ENCODE data around the gene DOCK4. TPM values are rescaled to one million over a fixed set of nuclear protein-coding genes. Genes with fewer than 3 reads are reported as not detected.

Gene DOCK4
- total and polyA plus RNA-seq, 2 of the 8 experiments (the other 6 are each of a cell fraction or from before 2014, with no cell fraction given), result 5.1 to 23.6 TPM

DNA sequence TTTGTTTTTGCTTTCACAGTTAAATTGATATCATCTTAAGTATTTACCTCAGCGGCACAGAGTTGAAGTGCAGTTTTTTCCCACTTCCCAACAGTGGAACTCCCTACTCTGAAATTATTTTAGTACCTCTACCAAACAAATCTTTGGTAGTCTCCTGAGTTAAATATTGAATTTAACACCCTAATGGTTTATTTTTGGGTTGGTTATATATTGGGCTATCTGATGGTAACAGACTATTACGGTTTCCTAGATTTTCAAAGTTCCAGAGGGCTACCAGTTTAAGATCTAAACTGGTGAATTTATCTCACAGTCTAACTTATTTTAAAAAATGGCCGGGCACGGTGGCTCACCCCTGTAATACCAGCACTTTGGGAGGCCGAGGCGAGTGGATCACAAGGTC lies 1.6 kb upstream of the DOCK4 start (continued):
- TF ChIP-seq, protein P1, sequence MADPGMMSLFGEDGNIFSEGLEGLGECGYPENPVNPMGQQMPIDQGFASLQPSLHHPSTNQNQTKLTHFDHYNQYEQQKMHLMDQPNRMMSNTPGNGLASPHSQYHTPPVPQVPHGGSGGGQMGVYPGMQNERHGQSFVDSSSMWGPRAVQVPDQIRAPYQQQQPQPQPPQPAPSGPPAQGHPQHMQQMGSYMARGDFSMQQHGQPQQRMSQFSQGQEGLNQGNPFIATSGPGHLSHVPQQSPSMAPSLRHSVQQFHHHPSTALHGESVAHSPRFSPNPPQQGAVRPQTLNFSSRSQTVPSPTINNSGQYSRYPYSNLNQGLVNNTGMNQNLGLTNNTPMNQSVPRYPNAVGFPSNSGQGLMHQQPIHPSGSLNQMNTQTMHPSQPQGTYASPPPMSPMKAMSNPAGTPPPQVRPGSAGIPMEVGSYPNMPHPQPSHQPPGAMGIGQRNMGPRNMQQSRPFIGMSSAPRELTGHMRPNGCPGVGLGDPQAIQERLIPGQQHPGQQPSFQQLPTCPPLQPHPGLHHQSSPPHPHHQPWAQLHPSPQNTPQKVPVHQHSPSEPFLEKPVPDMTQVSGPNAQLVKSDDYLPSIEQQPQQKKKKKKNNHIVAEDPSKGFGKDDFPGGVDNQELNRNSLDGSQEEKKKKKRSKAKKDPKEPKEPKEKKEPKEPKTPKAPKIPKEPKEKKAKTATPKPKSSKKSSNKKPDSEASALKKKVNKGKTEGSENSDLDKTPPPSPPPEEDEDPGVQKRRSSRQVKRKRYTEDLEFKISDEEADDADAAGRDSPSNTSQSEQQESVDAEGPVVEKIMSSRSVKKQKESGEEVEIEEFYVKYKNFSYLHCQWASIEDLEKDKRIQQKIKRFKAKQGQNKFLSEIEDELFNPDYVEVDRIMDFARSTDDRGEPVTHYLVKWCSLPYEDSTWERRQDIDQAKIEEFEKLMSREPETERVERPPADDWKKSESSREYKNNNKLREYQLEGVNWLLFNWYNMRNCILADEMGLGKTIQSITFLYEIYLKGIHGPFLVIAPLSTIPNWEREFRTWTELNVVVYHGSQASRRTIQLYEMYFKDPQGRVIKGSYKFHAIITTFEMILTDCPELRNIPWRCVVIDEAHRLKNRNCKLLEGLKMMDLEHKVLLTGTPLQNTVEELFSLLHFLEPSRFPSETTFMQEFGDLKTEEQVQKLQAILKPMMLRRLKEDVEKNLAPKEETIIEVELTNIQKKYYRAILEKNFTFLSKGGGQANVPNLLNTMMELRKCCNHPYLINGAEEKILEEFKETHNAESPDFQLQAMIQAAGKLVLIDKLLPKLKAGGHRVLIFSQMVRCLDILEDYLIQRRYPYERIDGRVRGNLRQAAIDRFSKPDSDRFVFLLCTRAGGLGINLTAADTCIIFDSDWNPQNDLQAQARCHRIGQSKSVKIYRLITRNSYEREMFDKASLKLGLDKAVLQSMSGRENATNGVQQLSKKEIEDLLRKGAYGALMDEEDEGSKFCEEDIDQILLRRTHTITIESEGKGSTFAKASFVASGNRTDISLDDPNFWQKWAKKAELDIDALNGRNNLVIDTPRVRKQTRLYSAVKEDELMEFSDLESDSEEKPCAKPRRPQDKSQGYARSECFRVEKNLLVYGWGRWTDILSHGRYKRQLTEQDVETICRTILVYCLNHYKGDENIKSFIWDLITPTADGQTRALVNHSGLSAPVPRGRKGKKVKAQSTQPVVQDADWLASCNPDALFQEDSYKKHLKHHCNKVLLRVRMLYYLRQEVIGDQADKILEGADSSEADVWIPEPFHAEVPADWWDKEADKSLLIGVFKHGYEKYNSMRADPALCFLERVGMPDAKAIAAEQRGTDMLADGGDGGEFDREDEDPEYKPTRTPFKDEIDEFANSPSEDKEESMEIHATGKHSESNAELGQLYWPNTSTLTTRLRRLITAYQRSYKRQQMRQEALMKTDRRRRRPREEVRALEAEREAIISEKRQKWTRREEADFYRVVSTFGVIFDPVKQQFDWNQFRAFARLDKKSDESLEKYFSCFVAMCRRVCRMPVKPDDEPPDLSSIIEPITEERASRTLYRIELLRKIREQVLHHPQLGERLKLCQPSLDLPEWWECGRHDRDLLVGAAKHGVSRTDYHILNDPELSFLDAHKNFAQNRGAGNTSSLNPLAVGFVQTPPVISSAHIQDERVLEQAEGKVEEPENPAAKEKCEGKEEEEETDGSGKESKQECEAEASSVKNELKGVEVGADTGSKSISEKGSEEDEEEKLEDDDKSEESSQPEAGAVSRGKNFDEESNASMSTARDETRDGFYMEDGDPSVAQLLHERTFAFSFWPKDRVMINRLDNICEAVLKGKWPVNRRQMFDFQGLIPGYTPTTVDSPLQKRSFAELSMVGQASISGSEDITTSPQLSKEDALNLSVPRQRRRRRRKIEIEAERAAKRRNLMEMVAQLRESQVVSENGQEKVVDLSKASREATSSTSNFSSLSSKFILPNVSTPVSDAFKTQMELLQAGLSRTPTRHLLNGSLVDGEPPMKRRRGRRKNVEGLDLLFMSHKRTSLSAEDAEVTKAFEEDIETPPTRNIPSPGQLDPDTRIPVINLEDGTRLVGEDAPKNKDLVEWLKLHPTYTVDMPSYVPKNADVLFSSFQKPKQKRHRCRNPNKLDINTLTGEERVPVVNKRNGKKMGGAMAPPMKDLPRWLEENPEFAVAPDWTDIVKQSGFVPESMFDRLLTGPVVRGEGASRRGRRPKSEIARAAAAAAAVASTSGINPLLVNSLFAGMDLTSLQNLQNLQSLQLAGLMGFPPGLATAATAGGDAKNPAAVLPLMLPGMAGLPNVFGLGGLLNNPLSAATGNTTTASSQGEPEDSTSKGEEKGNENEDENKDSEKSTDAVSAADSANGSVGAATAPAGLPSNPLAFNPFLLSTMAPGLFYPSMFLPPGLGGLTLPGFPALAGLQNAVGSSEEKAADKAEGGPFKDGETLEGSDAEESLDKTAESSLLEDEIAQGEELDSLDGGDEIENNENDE (IDR thresholded peaks at IDR 0.05; ENCODE audit: insufficient replicate concordance, low read length), result no peak
- TF ChIP-seq JUN (IDR thresholded peaks at IDR 0.05; ENCODE audit: low read depth, low read length), result no peak
- no peak for TF ChIP-seq RNF2 (IDR thresholded peaks at IDR 0.05; ENCODE audit: borderline replicate concordance, low read depth, low read length, missing control alignments, poor library complexity, severe bottlenecking)
- no peak for TF ChIP-seq TAF7 (optimal IDR thresholded peaks at IDR 0.05; ENCODE audit: borderline replicate concordance, low read depth, low read length)
- TF ChIP-seq, protein P2, sequence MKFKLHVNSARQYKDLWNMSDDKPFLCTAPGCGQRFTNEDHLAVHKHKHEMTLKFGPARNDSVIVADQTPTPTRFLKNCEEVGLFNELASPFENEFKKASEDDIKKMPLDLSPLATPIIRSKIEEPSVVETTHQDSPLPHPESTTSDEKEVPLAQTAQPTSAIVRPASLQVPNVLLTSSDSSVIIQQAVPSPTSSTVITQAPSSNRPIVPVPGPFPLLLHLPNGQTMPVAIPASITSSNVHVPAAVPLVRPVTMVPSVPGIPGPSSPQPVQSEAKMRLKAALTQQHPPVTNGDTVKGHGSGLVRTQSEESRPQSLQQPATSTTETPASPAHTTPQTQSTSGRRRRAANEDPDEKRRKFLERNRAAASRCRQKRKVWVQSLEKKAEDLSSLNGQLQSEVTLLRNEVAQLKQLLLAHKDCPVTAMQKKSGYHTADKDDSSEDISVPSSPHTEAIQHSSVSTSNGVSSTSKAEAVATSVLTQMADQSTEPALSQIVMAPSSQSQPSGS (IDR thresholded peaks at IDR 0.05; ENCODE audit: low read length), result no peak

All from H1 (cell line).